ENCODE measurements around the gene BMP2K.

Gene BMP2K

DNA sequence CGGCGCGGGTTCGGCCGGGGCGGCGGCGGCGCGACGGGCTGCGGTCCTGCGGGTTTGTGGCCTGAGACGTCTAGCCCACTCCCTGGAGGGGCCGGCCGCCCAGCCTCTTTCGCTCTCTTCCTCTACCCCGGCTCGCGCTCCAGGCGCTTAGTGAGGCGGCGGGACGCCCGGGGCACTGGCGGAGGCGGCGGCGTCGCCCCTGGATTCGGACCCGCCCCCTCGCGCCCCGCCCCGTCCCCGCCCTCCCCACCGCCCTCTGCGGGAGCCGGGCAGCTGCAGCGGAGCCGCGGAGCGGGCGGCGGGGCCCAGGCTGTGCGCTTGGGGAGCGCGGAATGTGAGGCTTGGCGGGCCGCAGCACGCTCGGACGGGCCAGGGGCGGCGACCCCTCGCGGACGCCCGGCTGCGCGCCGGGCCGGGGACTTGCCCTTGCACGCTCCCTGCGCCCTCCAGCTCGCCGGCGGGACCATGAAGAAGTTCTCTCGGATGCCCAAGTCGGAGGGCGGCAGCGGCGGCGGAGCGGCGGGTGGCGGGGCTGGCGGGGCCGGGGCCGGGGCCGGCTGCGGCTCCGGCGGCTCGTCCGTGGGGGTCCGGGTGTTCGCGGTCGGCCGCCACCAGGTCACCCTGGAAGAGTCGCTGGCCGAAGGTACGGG lies at the start of gene BMP2K:
BMP2K (plus strand) TSS at position 272 of the 650 bp plus-strand sequence; CDS start at position 466, 194 bp downstream.
- H3K4me3 ChIP-seq (ENCODE audit: low read depth, low read length) = peak within 1 kb of the TSS; percentile 86
- TF ChIP-seq CTCF (IDR thresholded peaks at IDR 0.05; ENCODE audit: low read depth, low read length) = no peak

DNA sequence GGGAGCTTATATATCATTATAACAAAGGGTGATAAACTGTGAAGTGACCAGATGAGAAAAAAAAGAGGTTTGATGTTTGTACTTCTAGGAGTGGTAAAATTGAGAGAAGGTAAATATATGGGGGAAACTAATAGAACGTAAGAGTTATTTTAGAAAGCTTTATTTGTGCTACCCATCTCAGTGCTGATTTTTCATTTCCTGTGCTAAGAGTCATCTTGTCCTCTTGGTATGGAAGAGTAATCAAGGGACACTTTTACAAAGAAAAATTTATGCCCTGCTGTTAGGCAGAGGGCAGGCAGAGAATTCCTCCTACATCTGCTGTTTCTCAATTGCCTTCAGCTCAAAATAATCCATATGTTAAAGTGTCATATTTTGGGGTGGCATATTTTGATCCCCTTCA lies 49.6 kb upstream of the BMP2K start:
- H3K4me3 ChIP-seq (ENCODE audit: low read depth, low read length) = no peak overlapping the region
- TF ChIP-seq CTCF (IDR thresholded peaks at IDR 0.05; ENCODE audit: low read depth, low read length) = no peak

DNA sequence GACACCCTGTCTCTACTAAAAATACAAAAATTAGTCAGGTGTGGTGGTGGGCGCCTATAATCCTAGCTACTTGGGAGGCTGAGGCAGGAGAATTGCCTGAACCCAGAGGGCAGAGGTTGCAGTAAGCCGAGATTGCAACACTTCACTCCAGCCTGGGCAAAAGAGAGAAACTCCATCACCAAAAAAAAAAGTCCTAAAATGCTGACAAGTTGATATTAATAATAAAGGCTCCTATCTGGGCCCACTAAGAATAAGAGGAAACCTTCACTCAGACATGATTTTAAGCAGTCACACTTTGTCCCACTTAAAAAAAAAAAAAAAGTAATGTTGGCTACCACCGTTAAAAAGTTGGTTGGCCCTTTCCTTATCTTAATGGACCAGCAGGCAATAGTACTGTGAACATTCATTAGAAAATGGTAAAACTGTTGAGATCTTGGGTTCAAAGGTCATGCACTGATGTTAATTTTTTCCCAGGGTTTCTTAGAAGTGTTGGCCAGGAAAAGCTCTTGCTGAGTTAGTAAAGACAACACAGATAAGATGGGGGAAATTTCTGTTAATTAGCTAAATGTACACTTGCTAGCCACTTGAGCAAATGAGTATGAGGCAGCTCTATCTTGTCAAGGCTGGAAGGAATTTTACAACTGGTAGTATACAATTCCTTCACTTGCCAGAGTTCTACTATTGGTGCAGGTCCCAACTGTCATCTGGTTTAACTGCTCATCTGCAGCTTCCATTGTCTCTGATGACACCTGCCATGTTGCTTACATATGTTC lies 43.6 kb upstream of the BMP2K start:
- TF ChIP-seq CTCF (IDR thresholded peaks at IDR 0.05; ENCODE audit: low read depth, low read length) = no peak
- H3K4me3 ChIP-seq (ENCODE audit: low read depth, low read length) = no peak overlapping the region

- no peak overlapping the region for H3K4me3 ChIP-seq (ENCODE audit: low read depth, low read length)
- TF ChIP-seq CTCF (IDR thresholded peaks at IDR 0.05; ENCODE audit: low read depth, low read length) = no peak
Measured at GRCh38 chr4:78734441-78735162, 41.5 kb upstream of the BMP2K start.

- TF ChIP-seq CTCF (IDR thresholded peaks at IDR 0.05; ENCODE audit: low read depth, low read length) = no peak
Measured at GRCh38 chr4:78735697-78736096, 40.5 kb upstream of the BMP2K start.

GRCh38 chr4:78737035-78737434 lies 39.1 kb upstream of the BMP2K start:
- H3K4me3 ChIP-seq (ENCODE audit: low read depth, low read length) = no peak overlapping the region

More at GRCh38 chr4:78735697-78736096, 40.5 kb upstream of the BMP2K start:
- H3K4me3 ChIP-seq (ENCODE audit: low read depth, low read length) = no peak overlapping the region

More at GRCh38 chr4:78737035-78737434, 39.1 kb upstream of the BMP2K start:
- no peak for TF ChIP-seq CTCF (IDR thresholded peaks at IDR 0.05; ENCODE audit: low read depth, low read length)
